RWPE1 (cell line): ENCODE results near the gene PRXL2B.
A peak's percentile ranks its signal among the peaks of the same experiment; 100 is the strongest.

Experiments
- CTCF ChIA-PET: fragments of 350-600 bp; sonication (Branson Sonifier 250); formaldehyde crosslinking; extraction: SDS; loops from one replicate; lab custom pipeline; 2021; lab: Yijun Ruan, JAX
- POLR2A ChIA-PET: fragments of 400-600 bp; formaldehyde crosslinking; extraction: SDS; loops from one replicate; lab custom pipeline; 2020; ENCODE audit warnings: antibody characterized with exemption; ENCODE audit not compliant: low non-redundant PET; lab: Yijun Ruan, JAX
- DNase-seq: peaks from one replicate; pipeline ENCODE4 v3.0.0; 2012; ENCODE audit warnings: low spot score
- H3K27ac ChIP-seq: fragments of 450-650 bp; 2 replicates; pipeline ENCODE4 v1.5.1; 2017
- CTCF ChIP-seq: fragments of 450-650 bp; conservative IDR thresholded peaks from 2 replicates; pipeline ENCODE4 v1.5.1; 2017; ENCODE audit warnings: low read depth, mild to moderate bottlenecking

Gene PRXL2B

GRCh38 chr1:2637442-2638145 lies 51.0 kb downstream of the PRXL2B start:
- H3K27ac ChIP-seq: no peak overlapping the region
- POLR2A ChIA-PET: no interaction called here
- DNase-seq: no peak
- CTCF ChIA-PET: interaction anchor here (1.0 kb wide), 1 partner anchor 50 kb away, joined by 3 read pairs; no protein-coding TSS in a partner anchor
- TF ChIP-seq CTCF: no peak

GRCh38 chr1:2638466-2639115 lies 52.0 kb downstream of the PRXL2B start:
- H3K27ac ChIP-seq: no peak overlapping the region
- ChIA-PET CTCF (no interaction called here), POLR2A (no interaction called here)
- DNase-seq: no peak
- no peak for TF ChIP-seq CTCF

- ChIA-PET POLR2A (no interaction called here), CTCF (no interaction called here)
- no peak overlapping the region for H3K27ac ChIP-seq
- DNase-seq: no peak
- TF ChIP-seq CTCF: no peak
Measured at GRCh38 chr1:2639203-2639602, 52.6 kb downstream of the PRXL2B start.

GRCh38 chr1:2639607-2640521 lies 53.3 kb downstream of the PRXL2B start:
- DNase-seq: no peak
- POLR2A ChIA-PET: no interaction called here
- TF ChIP-seq CTCF: no peak
- H3K27ac ChIP-seq: peak overlapping the region; percentile 51
- CTCF ChIA-PET: interaction anchor here (0.6 kb wide), 1 partner anchor 252 kb away, joined by 3 read pairs; no protein-coding TSS in a partner anchor

GRCh38 chr1:2640626-2641025 lies 54.0 kb downstream of the PRXL2B start:
- no peak for DNase-seq
- ChIA-PET POLR2A (no interaction called here), CTCF (interaction anchor here (0.6 kb wide), 1 partner anchor 253 kb away, joined by 3 read pairs; no protein-coding TSS in a partner anchor)

More at GRCh38 chr1:2640626-2641025, 54.0 kb downstream of the PRXL2B start:
- no peak for TF ChIP-seq CTCF
- peak overlapping the region; percentile 51 for H3K27ac ChIP-seq
